ENCODE measurements around the gene THBS2.

- TF ChIP-seq, protein P1, sequence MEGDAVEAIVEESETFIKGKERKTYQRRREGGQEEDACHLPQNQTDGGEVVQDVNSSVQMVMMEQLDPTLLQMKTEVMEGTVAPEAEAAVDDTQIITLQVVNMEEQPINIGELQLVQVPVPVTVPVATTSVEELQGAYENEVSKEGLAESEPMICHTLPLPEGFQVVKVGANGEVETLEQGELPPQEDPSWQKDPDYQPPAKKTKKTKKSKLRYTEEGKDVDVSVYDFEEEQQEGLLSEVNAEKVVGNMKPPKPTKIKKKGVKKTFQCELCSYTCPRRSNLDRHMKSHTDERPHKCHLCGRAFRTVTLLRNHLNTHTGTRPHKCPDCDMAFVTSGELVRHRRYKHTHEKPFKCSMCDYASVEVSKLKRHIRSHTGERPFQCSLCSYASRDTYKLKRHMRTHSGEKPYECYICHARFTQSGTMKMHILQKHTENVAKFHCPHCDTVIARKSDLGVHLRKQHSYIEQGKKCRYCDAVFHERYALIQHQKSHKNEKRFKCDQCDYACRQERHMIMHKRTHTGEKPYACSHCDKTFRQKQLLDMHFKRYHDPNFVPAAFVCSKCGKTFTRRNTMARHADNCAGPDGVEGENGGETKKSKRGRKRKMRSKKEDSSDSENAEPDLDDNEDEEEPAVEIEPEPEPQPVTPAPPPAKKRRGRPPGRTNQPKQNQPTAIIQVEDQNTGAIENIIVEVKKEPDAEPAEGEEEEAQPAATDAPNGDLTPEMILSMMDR (IDR thresholded peaks at IDR 0.05; ENCODE audit: low read length), result no peak
- no peak for TF ChIP-seq EZH2 (IDR thresholded peaks at IDR 0.05; ENCODE audit: borderline replicate concordance, low read length)
Observed at GRCh38 chr6:169302255-169302654, 48.6 kb upstream of the THBS2 start.

All from OCI-LY1 (cell line).